ENCODE data around the gene ZNF485.
"Not testable (repeated sequence)": the region's sequence is repeated elsewhere in the genome, so short reads cannot be mapped to it uniquely, and the experiment has no call there.

Gene ZNF485

DNA sequence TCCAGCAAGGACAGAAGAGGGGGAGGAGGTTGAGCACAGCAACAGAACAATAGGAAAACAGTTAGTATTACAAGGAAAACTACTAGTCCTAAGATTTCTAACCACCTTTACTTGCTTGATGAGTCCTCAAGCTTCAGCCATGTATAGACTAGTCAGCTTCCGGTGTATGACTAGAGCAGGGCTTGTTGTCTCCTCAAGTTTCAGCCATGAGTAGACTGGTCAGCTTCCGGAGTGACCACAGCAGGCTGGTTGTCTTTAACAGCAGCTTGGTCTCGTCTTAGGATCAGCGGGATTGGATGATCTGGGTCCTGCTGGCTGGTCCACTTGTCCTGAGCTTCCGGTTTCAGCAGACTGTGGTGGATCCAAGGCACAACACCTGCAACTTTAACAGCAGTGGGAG lies 21.2 kb upstream of the ZNF485 start:
- no peak overlapping the region for H3K27ac ChIP-seq
- no peak overlapping the region for H3K4me3 ChIP-seq (ENCODE audit: low read depth, low read length)
- DNase-seq, result no peak
- H3K36me3 ChIP-seq, result no peaks in the 10 kb centered on the region
- H3K9me3 ChIP-seq (ENCODE audit: severe bottlenecking), result no peaks in the 10 kb centered on the region
- TF ChIP-seq, protein P1, sequence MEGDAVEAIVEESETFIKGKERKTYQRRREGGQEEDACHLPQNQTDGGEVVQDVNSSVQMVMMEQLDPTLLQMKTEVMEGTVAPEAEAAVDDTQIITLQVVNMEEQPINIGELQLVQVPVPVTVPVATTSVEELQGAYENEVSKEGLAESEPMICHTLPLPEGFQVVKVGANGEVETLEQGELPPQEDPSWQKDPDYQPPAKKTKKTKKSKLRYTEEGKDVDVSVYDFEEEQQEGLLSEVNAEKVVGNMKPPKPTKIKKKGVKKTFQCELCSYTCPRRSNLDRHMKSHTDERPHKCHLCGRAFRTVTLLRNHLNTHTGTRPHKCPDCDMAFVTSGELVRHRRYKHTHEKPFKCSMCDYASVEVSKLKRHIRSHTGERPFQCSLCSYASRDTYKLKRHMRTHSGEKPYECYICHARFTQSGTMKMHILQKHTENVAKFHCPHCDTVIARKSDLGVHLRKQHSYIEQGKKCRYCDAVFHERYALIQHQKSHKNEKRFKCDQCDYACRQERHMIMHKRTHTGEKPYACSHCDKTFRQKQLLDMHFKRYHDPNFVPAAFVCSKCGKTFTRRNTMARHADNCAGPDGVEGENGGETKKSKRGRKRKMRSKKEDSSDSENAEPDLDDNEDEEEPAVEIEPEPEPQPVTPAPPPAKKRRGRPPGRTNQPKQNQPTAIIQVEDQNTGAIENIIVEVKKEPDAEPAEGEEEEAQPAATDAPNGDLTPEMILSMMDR (IDR thresholded peaks at IDR 0.05; ENCODE audit: low read depth, low read length), result no peak
- H3K27me3 ChIP-seq (ENCODE audit: insufficient read depth, low read depth, severe bottlenecking), result no peaks in the 10 kb centered on the region

DNA sequence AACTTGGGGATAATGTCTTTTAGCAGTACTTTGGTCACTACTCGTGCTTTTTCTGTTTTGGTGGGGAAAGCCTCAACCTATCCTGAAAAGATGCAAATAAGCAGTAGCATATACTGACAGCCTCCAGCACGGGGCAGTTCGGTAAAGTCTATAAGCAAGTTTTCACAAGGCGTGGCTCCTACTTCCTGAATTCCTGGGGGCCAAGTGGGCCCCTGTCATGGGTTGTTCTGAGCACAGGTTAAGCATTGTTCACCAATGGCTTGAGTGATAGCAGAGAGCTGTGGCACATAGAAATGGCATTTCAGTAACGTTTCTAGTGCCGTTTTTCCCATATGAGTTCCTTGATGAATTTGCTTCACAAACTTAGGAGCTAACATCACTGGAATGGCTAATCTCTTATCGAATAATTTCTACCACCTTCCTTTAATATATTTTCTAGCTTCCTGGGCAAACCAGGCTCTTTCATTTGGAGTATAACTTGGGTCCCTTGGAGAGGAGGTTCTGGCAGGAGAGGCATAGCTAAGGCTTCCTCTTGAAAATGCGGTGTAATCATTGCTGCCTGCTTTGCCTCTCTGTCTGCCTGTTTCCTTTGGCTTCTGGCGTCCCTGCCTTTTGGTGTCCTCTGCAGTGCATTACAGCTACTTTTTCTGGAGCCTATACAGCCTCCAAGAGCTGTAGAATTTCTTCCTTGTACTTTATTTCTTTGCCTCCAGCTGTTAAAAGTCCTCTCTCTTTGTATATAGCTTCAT lies 20.1 kb upstream of the ZNF485 start:
- Histone ChIP-seq H3K36me3 (no peaks in the 10 kb centered on the region), H3K9me3 (ENCODE audit: severe bottlenecking) (peaks cover 2% of the 10 kb centered on the region), H3K4me3 (ENCODE audit: low read depth, low read length) (no peak overlapping the region), H3K27me3 (ENCODE audit: insufficient read depth, low read depth, severe bottlenecking) (peaks cover 1% of the 10 kb centered on the region), H3K27ac (no peak overlapping the region)
- TF ChIP-seq, protein P1 (IDR thresholded peaks at IDR 0.05; ENCODE audit: low read depth, low read length), result no peak
- DNase-seq, result no peak

DNA sequence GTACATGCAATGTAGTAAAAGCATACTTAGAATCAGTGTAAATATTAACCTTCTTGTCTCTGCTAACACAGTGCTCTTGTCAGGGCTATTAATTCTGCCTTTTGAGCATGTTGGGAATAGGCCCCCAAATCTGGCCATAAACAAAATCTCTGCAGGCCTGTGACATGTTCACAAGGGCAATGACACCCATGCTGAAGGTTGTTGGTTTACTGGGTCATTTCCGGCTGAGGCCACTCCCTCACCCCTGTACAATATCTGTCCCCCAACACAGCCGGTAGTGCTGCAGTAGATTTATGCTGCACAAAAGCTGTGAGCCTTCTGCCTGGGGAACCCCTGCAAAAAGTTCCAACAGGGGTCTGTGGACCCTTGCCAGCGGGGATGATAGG lies 19.5 kb upstream of the ZNF485 start:
- DNase-seq; H3K27ac ChIP-seq; H3K36me3 ChIP-seq; H3K4me3 ChIP-seq (ENCODE audit: low read depth, low read length); H3K27me3 ChIP-seq (ENCODE audit: insufficient read depth, low read depth, severe bottlenecking); H3K9me3 ChIP-seq (ENCODE audit: severe bottlenecking): not testable (repeated sequence)

DNA sequence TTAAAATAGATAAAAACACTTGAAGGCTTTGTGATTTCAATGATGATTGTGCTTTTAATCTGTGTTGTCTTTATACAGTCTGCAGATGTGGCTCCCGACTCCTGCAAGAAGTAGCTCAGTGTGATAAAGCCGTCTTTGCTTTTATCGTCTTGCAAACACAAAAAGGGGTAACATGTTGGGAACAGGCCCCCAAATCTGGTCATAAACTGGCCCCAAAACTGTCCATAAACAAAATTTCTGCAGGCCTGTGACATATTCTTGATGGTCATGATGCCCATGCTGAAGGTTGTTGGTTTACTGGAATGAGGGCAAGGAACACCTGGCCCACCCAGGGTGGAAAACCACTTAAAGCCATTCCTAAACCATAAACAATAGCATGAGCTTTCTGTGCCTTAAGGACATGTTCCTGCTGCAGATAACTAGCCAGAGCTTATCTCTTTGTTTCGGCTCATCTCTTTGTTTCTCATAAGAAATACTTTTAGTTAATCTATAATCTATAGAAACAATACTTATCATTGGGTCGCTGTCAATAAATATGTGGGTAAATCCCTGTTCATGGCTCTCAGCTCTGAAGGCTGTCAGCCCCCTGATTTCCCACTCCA lies 14.8 kb upstream of the ZNF485 start:
- TF ChIP-seq, protein P1 (IDR thresholded peaks at IDR 0.05; ENCODE audit: low read depth, low read length), result no peak
- H3K4me3 ChIP-seq (ENCODE audit: low read depth, low read length), result no peak overlapping the region
- no peak overlapping the region for H3K27ac ChIP-seq
- no peak for DNase-seq
- H3K36me3 ChIP-seq, result no peaks in the 10 kb centered on the region
- peaks cover 19% of the 10 kb centered on the region for H3K27me3 ChIP-seq (ENCODE audit: insufficient read depth, low read depth, severe bottlenecking)
- peaks cover 18% of the 10 kb centered on the region for H3K9me3 ChIP-seq (ENCODE audit: severe bottlenecking)

DNA sequence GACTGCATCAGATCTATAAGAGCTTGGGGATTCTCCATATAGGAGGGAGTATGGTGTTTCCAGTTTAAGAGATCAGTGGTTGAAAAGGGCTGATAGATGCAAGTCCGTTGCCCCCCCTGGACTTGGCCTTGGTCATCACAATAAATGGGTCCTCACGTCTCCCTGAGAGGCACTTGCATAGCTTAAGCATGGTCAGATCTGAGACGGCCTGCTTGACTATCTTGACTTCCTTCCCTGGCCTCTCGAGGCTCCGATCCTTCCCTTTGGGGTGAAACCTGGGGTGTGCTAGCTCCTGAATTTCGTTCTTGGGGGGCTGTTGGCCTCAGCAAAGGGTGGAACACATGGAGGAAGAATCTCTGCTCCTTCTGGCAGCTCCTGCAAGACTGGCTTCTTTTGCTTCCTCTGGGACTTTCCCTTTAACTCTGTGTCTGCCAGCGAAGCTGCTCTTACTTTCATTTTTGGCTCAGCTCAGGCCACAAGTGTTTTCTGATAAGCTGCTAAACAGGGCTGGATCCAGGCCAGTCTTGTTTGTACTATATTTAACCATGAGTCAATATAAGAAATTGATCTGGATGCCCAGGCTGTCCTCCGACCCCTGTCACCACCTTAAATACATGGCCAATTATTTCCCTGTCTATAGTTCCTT lies 11.2 kb upstream of the ZNF485 start:
- no peaks in the 10 kb centered on the region for H3K36me3 ChIP-seq
- no peak overlapping the region for H3K27ac ChIP-seq
- H3K27me3 ChIP-seq (ENCODE audit: insufficient read depth, low read depth, severe bottlenecking), result peaks cover 19% of the 10 kb centered on the region
- no peak overlapping the region for H3K4me3 ChIP-seq (ENCODE audit: low read depth, low read length)
- no peak for DNase-seq
- TF ChIP-seq, protein P1 (IDR thresholded peaks at IDR 0.05; ENCODE audit: low read depth, low read length), result no peak
- peaks cover 18% of the 10 kb centered on the region for H3K9me3 ChIP-seq (ENCODE audit: severe bottlenecking)

DNA sequence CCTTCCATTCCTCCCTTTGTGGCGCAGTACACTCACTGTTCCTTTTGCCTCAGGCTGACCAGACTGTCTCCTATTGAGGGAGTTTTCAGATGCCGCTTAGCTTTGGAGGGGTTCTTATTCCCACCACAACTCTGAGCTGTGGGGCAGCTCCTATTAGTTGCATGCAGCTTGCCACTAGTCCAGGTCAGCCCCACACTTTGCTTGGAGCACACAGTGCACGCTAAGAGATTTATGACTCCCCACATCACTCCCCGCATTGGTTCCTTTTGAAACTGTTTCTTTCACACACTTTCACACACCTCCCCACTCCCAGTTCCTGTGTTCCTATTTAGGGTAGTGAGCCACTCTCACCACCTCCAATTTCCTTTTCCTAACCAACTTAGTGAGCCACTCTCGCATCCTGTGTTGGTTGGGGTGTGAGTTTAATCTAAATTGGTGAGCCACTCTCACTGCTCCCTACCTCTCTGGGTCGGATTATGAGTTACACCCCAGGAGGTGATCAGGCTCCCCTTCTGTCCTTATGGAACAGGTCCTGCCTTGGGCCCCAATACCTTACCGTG lies 10.4 kb upstream of the ZNF485 start:
- TF ChIP-seq, protein P1 (IDR thresholded peaks at IDR 0.05; ENCODE audit: low read depth, low read length), result no peak
- peaks cover 18% of the 10 kb centered on the region for H3K9me3 ChIP-seq (ENCODE audit: severe bottlenecking)
- no peaks in the 10 kb centered on the region for H3K36me3 ChIP-seq
- no peak overlapping the region for H3K4me3 ChIP-seq (ENCODE audit: low read depth, low read length)
- no peak for DNase-seq
- H3K27me3 ChIP-seq (ENCODE audit: insufficient read depth, low read depth, severe bottlenecking), result peaks cover 22% of the 10 kb centered on the region
- no peak overlapping the region for H3K27ac ChIP-seq

Data from WERI-Rb-1 (cell line).